GM21737 (cell line): ENCODE results near the gene CDC42EP2.
"Not testable (repeated sequence)": the region's sequence is repeated elsewhere in the genome, so short reads cannot be mapped to it uniquely, and the experiment has no call there.

Source experiments
- ATAC-seq: cut with Tn5 transposase; IDR thresholded peaks from one replicate; pipeline ENCODE4 v1.9.1; 2021; ENCODE audit warnings: mild to moderate bottlenecking, moderate library complexity; ENCODE audit not compliant: unreplicated experiment

Gene CDC42EP2

DNA sequence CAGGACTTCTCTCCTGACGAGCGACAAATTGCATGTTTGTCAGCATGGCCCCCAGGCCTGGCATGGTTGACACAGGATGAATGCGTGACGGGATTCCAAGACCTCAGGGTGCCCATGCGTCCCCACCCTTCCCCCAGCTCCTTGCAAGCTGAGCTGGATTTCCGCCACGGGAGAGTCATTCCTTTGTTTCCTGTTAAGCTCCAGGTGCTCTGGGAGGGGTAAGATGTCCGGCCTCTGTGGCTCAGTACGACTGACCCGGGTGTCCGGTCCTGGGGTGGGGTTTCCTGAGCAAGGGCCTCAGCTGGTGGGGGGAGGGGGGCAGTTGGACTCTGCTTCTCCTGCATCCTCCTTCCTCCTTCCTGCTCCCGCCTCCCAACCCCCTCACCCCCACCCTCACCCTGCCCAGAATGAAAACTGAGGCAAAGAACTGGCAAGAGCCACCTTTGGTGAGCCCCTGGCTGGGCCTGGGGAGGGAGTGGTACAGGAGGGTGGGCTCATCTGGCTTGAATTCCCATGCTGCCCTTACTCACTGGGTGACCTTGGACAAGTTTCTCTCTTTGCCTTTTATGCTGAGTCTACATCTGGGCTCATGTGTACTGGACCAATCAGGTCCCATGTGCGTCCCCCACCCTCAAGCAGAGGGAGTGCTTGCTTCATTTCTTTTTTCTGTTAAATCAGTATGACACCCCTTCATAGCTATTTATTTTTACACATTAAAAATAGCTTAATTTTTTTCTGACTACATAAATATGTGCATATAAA, 2.5 kb downstream of the CDC42EP2 start:
- ATAC-seq, result no peak

- no peak for ATAC-seq
Observed at GRCh38 chr11:65320386-65321075, 5.9 kb downstream of the CDC42EP2 start.

- no peak for ATAC-seq
Observed at GRCh38 chr11:65321076-65321475, 6.4 kb downstream of the CDC42EP2 start.

GRCh38 chr11:65321828-65322485, 7.3 kb downstream of the CDC42EP2 start:
- ATAC-seq, result no peak

- ATAC-seq, result no peak
Observed at GRCh38 chr11:65323813-65324212, 9.1 kb downstream of the CDC42EP2 start.

GRCh38 chr11:65325435-65325834, 10.8 kb downstream of the CDC42EP2 start:
- ATAC-seq, result no peak

- ATAC-seq, result no peak
Observed at GRCh38 chr11:65327021-65327420, 12.4 kb downstream of the CDC42EP2 start.

- no peak for ATAC-seq
Observed at GRCh38 chr11:65329478-65329877, 14.8 kb downstream of the CDC42EP2 start.

DNA sequence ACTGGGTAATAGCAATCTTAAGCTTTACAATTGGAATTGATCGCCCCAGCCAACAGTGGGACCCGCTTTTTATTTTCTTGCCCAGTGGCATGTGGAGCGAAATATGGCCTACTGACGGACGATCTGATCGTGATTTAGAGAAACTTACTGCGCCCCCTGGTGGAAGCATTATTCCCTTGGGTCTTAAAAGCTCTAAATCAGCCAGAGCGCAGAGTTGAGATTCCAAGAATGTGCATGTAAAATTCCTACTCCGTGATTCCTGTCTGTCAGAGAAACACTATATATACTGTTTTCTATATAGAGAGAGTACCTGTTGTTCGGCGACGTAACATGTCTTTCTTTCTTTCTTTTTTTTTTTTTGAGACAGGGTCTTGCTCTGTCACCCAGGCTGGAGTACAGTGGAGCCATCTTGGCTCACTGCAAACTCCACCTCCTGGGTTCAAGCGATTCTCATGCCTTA, 15.3 kb downstream of the CDC42EP2 start:
- ATAC-seq, result no peak

GRCh38 chr11:65330544-65330943, 15.9 kb downstream of the CDC42EP2 start:
- no peak for ATAC-seq

DNA sequence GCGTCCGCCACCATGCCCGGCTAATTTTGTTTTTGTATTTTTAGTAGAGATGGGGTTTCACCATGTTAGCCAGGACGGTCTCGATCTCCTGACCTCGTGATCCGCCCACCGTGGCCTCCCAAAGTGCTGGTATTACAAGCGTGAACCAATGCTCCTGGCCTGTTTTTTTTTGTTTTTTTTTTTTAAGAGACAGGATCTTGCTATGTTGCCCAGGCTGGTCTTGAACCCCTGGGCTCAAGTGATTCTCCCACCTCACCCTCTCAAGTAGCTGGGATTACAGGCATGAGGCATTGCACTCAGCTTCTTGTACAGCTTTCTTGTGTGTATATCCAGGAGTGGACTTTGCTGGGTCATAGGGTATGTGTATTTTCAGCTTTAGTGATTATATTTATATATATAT, 17.9 kb downstream of the CDC42EP2 start:
- ATAC-seq, result not testable (repeated sequence)

- ATAC-seq, result no peak
Observed at GRCh38 chr11:65334696-65335295, 20.1 kb downstream of the CDC42EP2 start.

- no peak for ATAC-seq
Observed at GRCh38 chr11:65338676-65339075, 24.0 kb downstream of the CDC42EP2 start.

GRCh38 chr11:65340226-65340625, 25.6 kb downstream of the CDC42EP2 start:
- ATAC-seq, result no peak

DNA sequence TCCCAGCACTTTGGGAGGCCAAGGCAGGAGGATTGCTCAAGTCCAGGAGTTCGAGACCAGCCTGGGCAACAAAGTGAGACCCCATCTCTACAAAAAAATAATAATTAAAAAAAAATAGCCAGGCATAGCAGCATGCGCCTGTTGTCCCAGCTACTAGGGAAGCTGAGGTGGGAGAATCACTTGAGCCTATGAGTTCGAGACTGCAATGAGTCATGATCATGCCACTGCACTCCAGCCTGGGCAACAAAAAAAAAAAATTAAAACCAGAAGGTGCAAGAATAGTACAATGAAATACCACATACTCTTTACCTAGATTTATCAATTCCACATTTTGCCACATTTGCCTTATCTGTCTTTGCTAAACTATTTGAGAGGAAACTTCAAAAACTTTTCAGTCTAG, 27.2 kb downstream of the CDC42EP2 start:
- ATAC-seq, result no peak

DNA sequence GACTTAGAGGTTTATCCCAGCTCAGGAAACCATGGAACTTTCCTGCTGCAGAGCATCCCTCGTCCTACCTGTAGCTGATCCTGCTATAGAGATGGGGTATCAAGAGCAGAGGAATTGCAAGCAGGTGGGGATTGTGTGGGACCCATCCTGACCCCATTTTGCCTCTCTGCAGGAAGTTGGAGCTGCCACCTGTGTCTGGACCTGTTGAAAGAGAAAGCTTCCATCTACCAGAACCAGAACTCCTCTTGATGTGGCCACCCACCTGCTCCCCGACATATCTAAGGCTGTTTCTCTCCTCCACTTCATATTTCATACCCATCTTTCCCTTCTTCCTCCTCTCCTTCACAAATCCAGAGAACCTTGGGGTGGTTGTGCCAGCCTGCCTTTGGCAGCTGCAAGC, 36.8 kb downstream of the CDC42EP2 start:
- no peak for ATAC-seq

- ATAC-seq, result no peak
Observed at GRCh38 chr11:65352783-65353182, 38.1 kb downstream of the CDC42EP2 start.

DNA sequence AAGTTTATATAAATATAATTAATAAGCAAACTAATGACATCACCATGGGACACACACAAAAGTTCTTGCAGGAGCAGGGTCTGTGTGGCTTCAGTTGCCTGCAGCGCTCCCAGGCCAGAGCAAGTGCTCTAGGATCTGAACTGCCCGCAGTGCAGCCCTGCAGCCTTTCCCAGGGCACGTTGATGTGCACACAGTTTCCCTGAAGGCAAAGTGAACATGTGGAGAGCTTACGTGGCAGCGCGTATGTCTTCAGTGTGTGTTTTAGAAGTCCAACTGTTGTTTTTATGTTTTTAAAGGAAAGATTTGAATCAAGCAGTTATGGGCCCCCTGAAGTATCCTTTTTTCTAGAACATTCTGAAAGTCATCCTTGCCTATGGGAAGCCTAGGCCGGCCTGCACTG, 38.7 kb downstream of the CDC42EP2 start:
- no peak for ATAC-seq

- no peak for ATAC-seq
Observed at GRCh38 chr11:65353900-65354264, 39.2 kb downstream of the CDC42EP2 start.

DNA sequence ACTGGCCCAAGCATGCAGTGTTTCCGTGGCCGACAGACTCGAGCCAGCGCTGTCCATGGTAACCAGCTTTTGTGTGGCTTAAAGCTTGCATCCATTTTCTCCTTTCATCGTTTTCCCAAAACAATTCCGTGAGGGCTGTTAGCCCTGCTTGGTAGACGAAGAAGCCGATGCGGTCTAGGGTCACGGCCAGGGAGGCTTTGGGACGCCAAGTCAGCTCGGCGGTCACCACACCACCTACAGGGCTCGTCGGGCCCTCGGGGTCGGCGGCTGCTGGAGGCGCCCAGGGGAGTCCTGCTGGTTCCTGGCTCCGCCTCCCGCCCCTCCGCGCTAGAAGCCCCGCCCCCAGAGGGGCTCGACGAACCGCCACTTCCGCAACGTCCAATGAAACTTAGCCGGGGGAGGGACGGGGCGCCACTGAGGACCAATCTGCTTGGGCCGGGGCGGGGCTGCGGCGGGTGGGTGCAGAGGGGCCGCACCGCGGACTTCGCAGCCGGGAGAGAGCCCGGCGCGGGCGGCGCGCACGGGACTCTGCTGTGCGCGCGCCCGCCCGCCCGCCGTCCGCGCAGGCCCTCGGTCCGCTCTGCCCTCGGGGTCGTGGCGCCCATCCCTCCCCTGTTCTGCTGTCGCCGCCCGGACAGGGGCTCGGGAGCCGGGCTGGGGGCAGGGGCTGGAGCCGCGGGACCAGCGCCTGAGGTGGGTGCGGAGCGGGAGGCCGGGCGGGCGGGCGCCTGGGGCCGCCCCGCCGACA, 39.8 kb downstream of the CDC42EP2 start, which contains the start of gene TIGD3:
TIGD3 (plus strand) TSS at position 487 of the 748 bp plus-strand sequence. CDS start 1,058 bp downstream, outside the sequence.
- peak; percentile 81 for ATAC-seq
